Measurements from ENCODE around the gene ANKRD33. TPM values are rescaled to one million over a fixed set of nuclear protein-coding genes. Genes with fewer than 3 reads are reported as not detected.

Gene ANKRD33
- total and polyA plus RNA-seq, 2 of the 4 experiments (the other 2 are of a cell fraction), result under 0.01 to 0.03 TPM

GRCh38 chr12:51852404-51853137 lies 35.3 kb upstream of the ANKRD33 start:
- ATAC-seq (ENCODE audit: low read depth), result no peak

More at GRCh38 chr12:51852404-51853137, 35.3 kb upstream of the ANKRD33 start:
- Histone ChIP-seq H3K9me3 (ENCODE audit: control insufficient read depth, insufficient read depth, low read length) (no peaks in the 10 kb centered on the region), H4K5ac (ENCODE audit: low read depth, low read length) (no peak overlapping the region), H3K4me1 (ENCODE audit: control insufficient read depth, insufficient read depth, low read length) (no peaks in the 10 kb centered on the region; the same call in 1 of the 2 replicates), H2BK20ac (ENCODE audit: low read depth, low read length) (no peak overlapping the region), H2BK15ac (ENCODE audit: low read depth, low read length) (no peak overlapping the region), H2BK5ac (ENCODE audit: low read depth, low read length, poor library complexity, severe bottlenecking) (no peak overlapping the region), H3K27ac (ENCODE audit: insufficient read depth, low read length) (no peak overlapping the region), H4K8ac (ENCODE audit: low read depth in 2 of 2, low read length in 2 of 2) (no peak overlapping the region), H3K79me1 (ENCODE audit: low read depth in 1 of 2, low read length in 2 of 2) (no peaks in the 10 kb centered on the region), H3K23ac (ENCODE audit: low read depth, low read length) (no peak overlapping the region), H2AK9ac (replicated peaks; ENCODE audit: low read depth, low read length, poor library complexity) (peak overlapping the region; percentile 42), H3K4ac (ENCODE audit: low read depth, low read length) (no peak overlapping the region), H4K91ac (ENCODE audit: insufficient read depth, low read depth, low read length) (no peak overlapping the region), H3K9ac (ENCODE audit: low read depth, low read length) (no peak overlapping the region), H4K20me1 (ENCODE audit: insufficient read depth, low read length) (no peaks in the 10 kb centered on the region), H3K4me3 (ENCODE audit: insufficient read depth, low read depth, low read length) (no peak overlapping the region), H2AFZ (replicated peaks; ENCODE audit: low read length, poor library complexity) (peak overlapping the region; percentile 21), H3K18ac (ENCODE audit: low read depth, low read length) (no peak overlapping the region), H3K14ac (replicated peaks; ENCODE audit: low read depth, low read length) (no peak overlapping the region), H3K27me3 (ENCODE audit: control insufficient read depth, insufficient read depth, low read length) (peaks cover 26% of the 10 kb centered on the region), H2BK120ac (ENCODE audit: low read depth, low read length) (no peak overlapping the region), H3K9me1 (ENCODE audit: insufficient read depth, low read length) (no peaks in the 10 kb centered on the region), H3K4me2 (ENCODE audit: low read depth, low read length) (no peak overlapping the region), H3K56ac (ENCODE audit: extremely low read depth, insufficient read depth, low read length) (no peak overlapping the region), H2AK5ac (ENCODE audit: low read depth, low read length) (peak overlapping the region; percentile 6; the same call in 1 of the 2 replicates), H3K36me3 (ENCODE audit: control insufficient read depth, insufficient read depth, low read length) (no peaks in the 10 kb centered on the region)
- intact Hi-C loops (cut with micrococcal nuclease) (no loop called here), dilution Hi-C loops (cut with HindIII; ENCODE audit: low sequenced_read_pairs, unreplicated experiment) (loop anchor here (25.0 kb wide), 1 partner anchor 110 kb away; the partner anchor contains the start of gene ACVR1B), in situ Hi-C loops (cut with MboI; ENCODE audit: low sequenced_read_pairs) (no loop called here)
- 90% methylated on average over 2 of the region's 5 CpGs; no CpG with 5 or more reads in 1 of the 2 experiments for WGBS, 2 experiments (ENCODE audit: extremely low coverage in 2 of 2, insufficient read length in 1 of 2)
- POLR2A ChIA-PET (ENCODE audit: unreplicated experiment), result no interaction called here
- CTCF ChIA-PET, result no interaction called here
- BruUV-seq (replicated peaks), result no TSS peak
- no peak for TF ChIP-seq CHD1 (IDR thresholded peaks at IDR 0.05; ENCODE audit: low read depth, low read length)
- no peak for TF ChIP-seq NFE2L2 (IDR thresholded peaks at IDR 0.05; ENCODE audit: low read depth, low read length)
- TF ChIP-seq MXI1 (IDR thresholded peaks at IDR 0.05; ENCODE audit: borderline replicate concordance, low read depth, low read length), result no peak
- TF ChIP-seq MAZ (IDR thresholded peaks at IDR 0.05; ENCODE audit: borderline replicate concordance, low read depth, low read length), result no peak
- TF ChIP-seq SMC3 (IDR thresholded peaks at IDR 0.05; ENCODE audit: low read depth, low read length), result no peak
- TF ChIP-seq, protein P1, sequence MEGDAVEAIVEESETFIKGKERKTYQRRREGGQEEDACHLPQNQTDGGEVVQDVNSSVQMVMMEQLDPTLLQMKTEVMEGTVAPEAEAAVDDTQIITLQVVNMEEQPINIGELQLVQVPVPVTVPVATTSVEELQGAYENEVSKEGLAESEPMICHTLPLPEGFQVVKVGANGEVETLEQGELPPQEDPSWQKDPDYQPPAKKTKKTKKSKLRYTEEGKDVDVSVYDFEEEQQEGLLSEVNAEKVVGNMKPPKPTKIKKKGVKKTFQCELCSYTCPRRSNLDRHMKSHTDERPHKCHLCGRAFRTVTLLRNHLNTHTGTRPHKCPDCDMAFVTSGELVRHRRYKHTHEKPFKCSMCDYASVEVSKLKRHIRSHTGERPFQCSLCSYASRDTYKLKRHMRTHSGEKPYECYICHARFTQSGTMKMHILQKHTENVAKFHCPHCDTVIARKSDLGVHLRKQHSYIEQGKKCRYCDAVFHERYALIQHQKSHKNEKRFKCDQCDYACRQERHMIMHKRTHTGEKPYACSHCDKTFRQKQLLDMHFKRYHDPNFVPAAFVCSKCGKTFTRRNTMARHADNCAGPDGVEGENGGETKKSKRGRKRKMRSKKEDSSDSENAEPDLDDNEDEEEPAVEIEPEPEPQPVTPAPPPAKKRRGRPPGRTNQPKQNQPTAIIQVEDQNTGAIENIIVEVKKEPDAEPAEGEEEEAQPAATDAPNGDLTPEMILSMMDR (conservative IDR thresholded peaks at IDR 0.05; ENCODE audit: low read depth, low read length), result no peak
- no peak for TF ChIP-seq USF2 (IDR thresholded peaks at IDR 0.05; ENCODE audit: low read depth, low read length)
- TF ChIP-seq CEBPB (IDR thresholded peaks at IDR 0.05; ENCODE audit: low read depth, low read length), result no peak
- TF ChIP-seq POLR2A (IDR thresholded peaks at IDR 0.05; ENCODE audit: low read depth, low read length), result no peak
- no peak for DNase-seq

Measured in IMR-90 (cell line).